DMS53 treated with DMSO at 0.1 percent for 48 hours (cell line): ENCODE results near the gene SLC12A7.
A peak's percentile ranks its signal among the peaks of the same experiment; 100 is the strongest.
"Not testable (repeated sequence)": the region's sequence is repeated elsewhere in the genome, so short reads cannot be mapped to it uniquely, and the experiment has no call there.

Source experiments
- DNase-seq: peaks from one replicate; lab custom pipeline; 2025; ENCODE audit not compliant: unreplicated experiment; lab: John Stamatoyannopoulos, UW

Gene SLC12A7

GRCh38 chr5:1127959-1128785 is 16.3 kb upstream of the SLC12A7 start:
- peak; percentile 83 for DNase-seq

DNA sequence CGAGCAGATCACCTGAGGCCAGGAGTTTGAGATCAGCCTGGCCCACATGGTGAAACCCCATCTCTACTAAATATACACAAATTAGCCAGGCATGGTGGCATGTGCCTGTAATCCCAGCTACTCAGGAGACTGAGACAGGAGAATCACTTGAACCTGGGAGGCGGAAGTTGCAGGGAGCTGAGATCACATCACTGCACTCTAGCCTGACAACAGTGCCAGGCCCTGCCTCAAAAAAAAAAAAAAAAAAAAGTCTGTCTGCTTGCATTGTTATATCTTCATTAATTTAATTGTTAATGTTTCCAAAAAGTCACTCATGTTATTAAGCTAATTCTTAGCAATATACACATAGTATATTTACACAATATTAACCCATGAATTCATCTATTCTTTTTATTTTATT is 13.8 kb upstream of the SLC12A7 start:
- not testable (repeated sequence) for DNase-seq

- DNase-seq, result no peak
These were observed 13.1 kb upstream of the SLC12A7 start for GRCh38 chr5:1125030-1125357.

GRCh38 chr5:1124205-1125029 is 12.6 kb upstream of the SLC12A7 start:
- no peak for DNase-seq

GRCh38 chr5:1123418-1124147 is 11.7 kb upstream of the SLC12A7 start:
- DNase-seq, result no peak

DNA sequence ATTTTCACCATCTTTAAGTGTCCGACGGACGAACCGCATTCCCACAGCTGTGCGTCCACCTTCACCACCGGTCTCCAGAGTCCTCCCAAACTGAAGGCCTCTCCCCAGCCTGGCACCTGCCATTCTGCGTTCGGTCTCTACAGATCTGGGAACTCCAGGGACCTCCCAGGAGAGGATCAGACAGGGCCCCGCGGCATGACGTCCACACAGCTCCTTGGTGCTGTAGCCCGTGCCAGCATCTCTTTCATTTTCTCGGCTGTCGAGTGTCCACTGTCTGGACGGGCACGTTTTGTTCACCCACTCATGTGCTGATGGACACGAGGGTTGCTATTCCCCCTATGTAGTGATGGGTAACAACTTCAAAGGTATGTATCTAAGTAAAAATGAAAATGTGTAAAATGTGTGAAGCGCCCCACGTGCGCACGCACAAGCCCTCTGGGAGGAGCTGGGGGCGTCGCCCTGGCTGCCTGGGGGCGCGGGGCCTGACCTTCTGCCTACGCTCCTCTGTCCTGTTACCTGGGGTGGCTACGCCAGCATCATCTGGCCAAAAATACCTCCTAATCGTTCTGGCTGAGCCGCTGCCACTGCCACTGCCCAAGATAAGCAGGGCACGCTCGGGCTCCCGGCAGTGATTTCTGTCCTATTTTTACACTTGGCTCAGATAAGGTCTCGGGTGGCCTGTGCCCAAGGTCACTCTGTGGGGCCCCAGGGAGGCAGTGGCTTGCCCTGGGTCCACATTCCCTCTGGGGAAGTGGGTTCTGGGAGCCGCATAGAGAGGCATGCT is 10.8 kb upstream of the SLC12A7 start:
- DNase-seq, result no peak

- no peak for DNase-seq
These were observed 10.0 kb upstream of the SLC12A7 start for GRCh38 chr5:1121891-1122290.

- no peak for DNase-seq
These were observed 9.2 kb upstream of the SLC12A7 start for GRCh38 chr5:1121044-1121443.

- DNase-seq, result no peak
These were observed 8.6 kb upstream of the SLC12A7 start for GRCh38 chr5:1120236-1120999.

GRCh38 chr5:1119312-1119831 is 7.5 kb upstream of the SLC12A7 start:
- DNase-seq, result no peak

DNA sequence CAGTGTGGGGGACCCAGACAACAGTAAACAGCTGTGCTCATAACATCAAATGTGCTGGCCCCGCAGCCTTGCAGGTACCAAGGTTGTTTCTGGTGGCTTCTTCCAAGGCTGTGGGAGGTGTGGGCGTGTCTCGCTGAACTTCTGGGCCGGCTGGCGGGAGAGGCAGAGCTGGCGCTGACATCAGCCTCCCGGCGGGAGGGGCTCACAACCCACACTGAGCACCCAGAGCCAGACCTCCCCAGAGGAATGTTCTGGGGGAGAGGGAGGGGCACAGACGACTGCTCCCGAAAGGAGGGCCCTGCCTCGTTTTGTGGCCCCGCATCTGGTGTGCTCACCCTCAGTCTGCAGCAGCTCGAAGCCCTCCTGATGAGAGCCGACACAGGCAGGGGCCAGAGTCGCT is 6.9 kb upstream of the SLC12A7 start:
- DNase-seq, result no peak

DNA sequence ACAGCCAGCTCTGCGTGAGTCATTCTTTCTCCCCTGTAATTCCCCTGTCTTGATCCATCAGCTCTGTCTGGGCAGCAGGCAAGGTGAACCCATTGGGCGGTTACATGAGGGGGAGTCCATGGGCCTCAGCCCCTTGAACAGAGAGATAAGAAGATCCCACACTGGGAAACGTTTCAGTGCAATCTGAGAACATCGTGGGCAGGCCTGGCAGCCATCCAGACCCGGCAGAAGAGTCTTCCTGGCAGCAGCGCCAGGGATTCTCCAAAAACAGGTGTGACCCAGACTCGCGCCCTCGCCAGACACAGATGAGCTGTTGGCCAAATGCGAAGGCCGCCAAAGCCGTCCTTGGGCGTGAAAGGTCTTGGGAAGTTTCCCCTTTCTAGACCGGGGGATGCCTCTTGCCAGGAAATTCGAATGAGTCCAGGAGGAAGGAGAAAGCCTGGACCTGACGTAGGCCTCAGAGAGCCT is 6.4 kb upstream of the SLC12A7 start:
- no peak for DNase-seq

DNA sequence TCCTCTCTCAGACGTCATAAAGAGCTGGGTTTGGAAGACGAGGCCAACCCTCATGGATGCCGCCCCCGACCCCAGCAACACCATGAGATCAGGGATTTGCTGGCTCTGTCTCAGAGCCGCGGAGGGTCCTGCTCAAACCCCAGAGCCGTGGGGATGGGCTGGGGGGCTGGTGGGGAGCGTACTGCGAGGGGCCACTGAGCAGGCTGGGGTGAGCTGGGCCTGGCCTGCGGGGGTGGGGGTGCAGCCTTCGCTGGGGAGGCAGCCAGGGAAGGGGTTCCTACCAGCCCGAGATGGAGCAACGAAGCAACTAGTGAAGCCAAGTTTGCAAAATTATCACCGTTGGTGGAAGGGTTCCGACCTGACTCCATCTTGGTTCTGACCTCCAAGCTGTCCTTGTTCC is 5.1 kb upstream of the SLC12A7 start:
- no peak for DNase-seq

- no peak for DNase-seq
These were observed 4.4 kb upstream of the SLC12A7 start for GRCh38 chr5:1116109-1116740.

GRCh38 chr5:1115123-1115815 is 3.4 kb upstream of the SLC12A7 start:
- DNase-seq, result no peak

DNA sequence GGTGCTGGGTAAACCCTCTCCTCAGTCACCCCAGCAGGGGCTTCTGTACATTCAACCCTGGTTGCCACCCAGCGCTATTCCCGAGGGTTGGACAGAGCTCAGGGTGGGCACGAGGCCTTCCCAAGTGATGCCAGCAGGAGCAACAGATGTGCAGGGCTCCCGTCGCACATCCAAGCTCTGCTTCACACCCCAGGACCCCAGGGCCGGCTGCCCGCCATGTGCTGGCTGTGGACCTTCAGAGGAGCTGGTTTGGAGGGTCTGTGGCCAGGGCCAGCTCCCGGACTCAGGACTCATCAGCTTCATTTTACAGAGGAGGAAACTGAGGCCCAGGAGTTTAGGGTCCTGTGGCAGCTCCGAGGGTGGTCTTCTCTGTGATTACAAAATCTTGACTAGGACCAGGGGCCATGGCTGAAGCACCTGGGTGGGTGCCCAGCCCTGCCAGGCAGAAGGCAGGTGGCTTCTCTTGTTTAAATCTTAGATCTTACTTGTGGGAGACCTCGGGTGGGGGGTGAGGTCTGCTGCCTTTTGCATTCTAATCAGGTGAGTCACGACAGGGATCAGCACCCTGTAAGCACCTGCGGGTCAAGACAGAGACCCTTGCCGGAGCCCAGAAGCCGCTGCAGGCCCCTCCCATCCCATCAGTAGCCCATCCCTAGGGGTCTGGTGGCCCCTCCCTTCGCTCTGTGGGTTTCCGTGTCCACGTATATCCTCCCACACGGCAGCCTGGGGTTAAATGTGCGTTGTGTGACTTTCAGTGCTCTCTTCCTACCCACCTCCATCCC is 2.1 kb upstream of the SLC12A7 start:
- DNase-seq, result no peak

- no peak for DNase-seq
These were observed 1.4 kb upstream of the SLC12A7 start for GRCh38 chr5:1113332-1113690.
